ENCODE results near the gene ZNF397.

The ZNF397 gene

DNA sequence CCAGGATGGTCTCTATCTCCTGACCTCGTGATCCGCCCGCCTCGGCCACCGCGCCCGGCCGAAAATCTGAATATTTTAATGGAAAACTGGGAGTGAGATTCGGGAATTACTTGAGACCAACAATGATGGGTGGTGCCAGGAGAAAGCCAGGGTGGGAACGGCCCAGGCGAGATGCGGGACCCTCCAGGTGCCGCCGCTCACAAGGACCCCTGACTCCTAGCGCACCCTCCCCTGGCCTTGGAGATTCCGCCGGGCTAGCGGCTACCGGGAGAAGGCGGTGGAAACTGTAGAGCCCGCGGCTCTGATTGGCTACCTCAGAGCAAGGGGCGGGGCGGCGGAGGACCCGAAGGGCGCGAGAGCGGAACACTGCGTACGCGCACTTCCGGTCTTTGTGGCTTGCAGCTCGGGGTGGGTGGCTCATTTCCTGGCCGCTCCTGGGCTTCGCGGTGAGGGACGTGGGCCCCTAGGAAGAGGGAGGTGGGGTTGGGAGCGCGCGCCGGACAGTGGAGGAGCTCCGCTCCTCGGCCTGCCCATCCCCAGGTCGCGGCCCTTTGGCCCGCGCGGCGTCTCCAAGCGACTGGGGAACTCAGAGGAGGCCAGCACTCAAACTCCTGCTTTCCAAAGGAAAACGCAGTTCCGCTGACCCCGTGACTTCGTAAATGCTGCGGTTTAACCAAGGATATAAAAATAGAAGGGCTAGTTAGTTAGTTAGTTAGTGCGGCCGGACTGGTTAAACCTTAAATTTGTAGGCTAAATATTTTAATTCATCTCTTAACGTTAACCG lies at the start of gene ZNF397:
Gene ZNF397 (plus strand): TSS at position 371 of the 784 bp plus-strand sequence. CDS start 1,437 bp downstream, outside the sequence.
- peak; percentile 98 for DNase-seq (ENCODE audit: low read depth in 2 of 2)
- H3K4me3 ChIP-seq (replicated peaks in 1 of 2; ENCODE audit: low read depth in 2 of 2, low read length in 2 of 2) = peak within 1 kb of the TSS; percentile 64 to 70
- TF ChIP-seq, protein P1, sequence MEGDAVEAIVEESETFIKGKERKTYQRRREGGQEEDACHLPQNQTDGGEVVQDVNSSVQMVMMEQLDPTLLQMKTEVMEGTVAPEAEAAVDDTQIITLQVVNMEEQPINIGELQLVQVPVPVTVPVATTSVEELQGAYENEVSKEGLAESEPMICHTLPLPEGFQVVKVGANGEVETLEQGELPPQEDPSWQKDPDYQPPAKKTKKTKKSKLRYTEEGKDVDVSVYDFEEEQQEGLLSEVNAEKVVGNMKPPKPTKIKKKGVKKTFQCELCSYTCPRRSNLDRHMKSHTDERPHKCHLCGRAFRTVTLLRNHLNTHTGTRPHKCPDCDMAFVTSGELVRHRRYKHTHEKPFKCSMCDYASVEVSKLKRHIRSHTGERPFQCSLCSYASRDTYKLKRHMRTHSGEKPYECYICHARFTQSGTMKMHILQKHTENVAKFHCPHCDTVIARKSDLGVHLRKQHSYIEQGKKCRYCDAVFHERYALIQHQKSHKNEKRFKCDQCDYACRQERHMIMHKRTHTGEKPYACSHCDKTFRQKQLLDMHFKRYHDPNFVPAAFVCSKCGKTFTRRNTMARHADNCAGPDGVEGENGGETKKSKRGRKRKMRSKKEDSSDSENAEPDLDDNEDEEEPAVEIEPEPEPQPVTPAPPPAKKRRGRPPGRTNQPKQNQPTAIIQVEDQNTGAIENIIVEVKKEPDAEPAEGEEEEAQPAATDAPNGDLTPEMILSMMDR (IDR thresholded peaks at IDR 0.05; ENCODE audit: low read depth, low read length) = no peak

GRCh38 chr18:35191698-35192025 lies 49.2 kb upstream of the ZNF397 start:
- H3K4me3 ChIP-seq (replicated peaks in 1 of 2; ENCODE audit: low read depth in 2 of 2, low read length in 2 of 2) = no peak overlapping the region
- TF ChIP-seq, protein P1 (IDR thresholded peaks at IDR 0.05; ENCODE audit: low read depth, low read length) = no peak
- no peak for DNase-seq (ENCODE audit: low read depth in 2 of 2)

DNA sequence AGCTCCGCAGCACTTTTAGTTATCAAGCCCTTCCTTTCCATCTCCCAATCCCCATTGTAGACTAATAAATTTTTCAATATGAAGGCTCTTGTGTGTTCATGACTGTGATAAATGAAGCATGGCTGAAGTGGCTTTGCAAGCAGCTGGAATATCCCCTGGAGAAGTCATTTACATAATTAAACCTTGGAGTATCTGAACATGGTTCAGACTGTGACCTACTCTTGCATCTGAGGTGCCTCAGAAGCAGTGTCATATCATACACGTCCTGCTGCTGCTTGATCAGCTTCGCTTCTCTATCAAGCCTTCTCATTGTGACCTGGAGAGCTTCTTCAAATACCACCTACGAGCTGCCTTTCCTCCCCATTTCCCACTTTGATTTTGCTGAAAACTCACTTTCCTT lies 48.4 kb upstream of the ZNF397 start:
- no peak for DNase-seq (ENCODE audit: low read depth in 2 of 2)
- TF ChIP-seq, protein P1 (IDR thresholded peaks at IDR 0.05; ENCODE audit: low read depth, low read length) = no peak
- no peak overlapping the region for H3K4me3 ChIP-seq (replicated peaks in 1 of 2; ENCODE audit: low read depth in 2 of 2, low read length in 2 of 2)

DNA sequence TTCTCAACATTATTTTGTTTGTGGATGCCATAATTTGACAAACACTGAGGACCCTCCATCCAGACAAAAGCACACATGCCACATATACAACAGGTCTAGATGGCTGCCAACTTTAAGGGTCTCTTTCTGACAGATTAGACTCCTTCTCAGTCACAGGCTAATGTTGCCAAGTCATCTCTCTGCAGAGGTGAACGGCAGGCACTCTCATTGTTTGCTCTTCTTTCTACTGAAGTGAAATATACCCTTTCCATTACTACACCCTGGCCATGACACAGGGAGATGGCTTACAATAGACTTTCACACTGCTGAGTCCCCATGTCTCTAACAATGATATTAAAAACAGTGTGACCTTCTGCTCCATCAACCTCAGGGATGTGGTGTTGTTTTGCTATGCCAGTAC lies 47.5 kb upstream of the ZNF397 start:
- DNase-seq (ENCODE audit: low read depth in 2 of 2) = no peak
- TF ChIP-seq, protein P1 (IDR thresholded peaks at IDR 0.05; ENCODE audit: low read depth, low read length) = no peak
- H3K4me3 ChIP-seq (replicated peaks in 1 of 2; ENCODE audit: low read depth in 2 of 2, low read length in 2 of 2) = no peak overlapping the region

- DNase-seq (ENCODE audit: low read depth in 2 of 2) = peak in 1 of 2 donors; percentile 12
- TF ChIP-seq, protein P1 (IDR thresholded peaks at IDR 0.05; ENCODE audit: low read depth, low read length) = no peak
- H3K4me3 ChIP-seq (replicated peaks in 1 of 2; ENCODE audit: low read depth in 2 of 2, low read length in 2 of 2) = no peak overlapping the region
Measured at GRCh38 chr18:35197296-35197695, 43.5 kb upstream of the ZNF397 start.

DNA sequence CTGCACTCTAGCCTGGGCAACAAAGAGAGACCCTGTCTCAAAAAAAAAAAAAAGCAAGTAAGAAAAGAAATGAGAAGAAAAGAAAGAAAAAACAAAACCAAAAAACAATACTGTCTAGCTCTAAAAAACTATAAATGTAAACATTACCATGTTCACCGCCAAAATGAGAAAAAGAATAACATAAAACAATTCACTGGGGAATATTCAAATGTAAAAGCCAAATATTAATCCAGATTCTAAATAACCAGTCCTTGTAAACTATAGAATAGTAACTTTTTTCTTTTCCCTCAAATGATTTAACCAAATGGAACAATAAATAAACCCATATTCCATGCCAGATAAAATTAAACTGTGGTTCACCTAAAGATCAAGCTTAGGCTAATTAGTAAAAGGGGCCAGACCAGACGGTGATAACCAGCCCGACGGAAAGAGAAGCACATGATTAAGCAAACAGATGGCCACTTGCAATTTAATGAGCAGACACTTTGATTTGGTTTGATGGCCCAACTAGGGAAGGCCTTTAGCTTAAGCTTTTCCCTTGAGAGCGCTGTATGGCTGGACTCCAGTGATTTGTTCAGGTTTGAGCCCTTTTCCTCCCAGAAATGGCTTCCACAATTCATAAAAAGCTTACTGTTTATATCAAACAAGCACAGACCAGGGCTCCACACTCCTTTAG lies 39.4 kb upstream of the ZNF397 start:
- H3K4me3 ChIP-seq (replicated peaks in 1 of 2; ENCODE audit: low read depth in 2 of 2, low read length in 2 of 2) = no peak overlapping the region
- no peak for DNase-seq (ENCODE audit: low read depth in 2 of 2)
- TF ChIP-seq, protein P1 (IDR thresholded peaks at IDR 0.05; ENCODE audit: low read depth, low read length) = no peak

Measured in cardiac fibroblast (primary cell).